GM18508 (cell line): ENCODE data around the gene CDC42SE2.

Experiments used
- ATAC-seq: cut with Tn5 transposase; IDR thresholded peaks from one replicate; pipeline ENCODE4 v1.9.1; 2021; ENCODE audit warnings: moderate number of reproducible peaks; ENCODE audit not compliant: insufficient read depth, unreplicated experiment

Gene CDC42SE2, protein sequence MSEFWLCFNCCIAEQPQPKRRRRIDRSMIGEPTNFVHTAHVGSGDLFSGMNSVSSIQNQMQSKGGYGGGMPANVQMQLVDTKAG

DNA sequence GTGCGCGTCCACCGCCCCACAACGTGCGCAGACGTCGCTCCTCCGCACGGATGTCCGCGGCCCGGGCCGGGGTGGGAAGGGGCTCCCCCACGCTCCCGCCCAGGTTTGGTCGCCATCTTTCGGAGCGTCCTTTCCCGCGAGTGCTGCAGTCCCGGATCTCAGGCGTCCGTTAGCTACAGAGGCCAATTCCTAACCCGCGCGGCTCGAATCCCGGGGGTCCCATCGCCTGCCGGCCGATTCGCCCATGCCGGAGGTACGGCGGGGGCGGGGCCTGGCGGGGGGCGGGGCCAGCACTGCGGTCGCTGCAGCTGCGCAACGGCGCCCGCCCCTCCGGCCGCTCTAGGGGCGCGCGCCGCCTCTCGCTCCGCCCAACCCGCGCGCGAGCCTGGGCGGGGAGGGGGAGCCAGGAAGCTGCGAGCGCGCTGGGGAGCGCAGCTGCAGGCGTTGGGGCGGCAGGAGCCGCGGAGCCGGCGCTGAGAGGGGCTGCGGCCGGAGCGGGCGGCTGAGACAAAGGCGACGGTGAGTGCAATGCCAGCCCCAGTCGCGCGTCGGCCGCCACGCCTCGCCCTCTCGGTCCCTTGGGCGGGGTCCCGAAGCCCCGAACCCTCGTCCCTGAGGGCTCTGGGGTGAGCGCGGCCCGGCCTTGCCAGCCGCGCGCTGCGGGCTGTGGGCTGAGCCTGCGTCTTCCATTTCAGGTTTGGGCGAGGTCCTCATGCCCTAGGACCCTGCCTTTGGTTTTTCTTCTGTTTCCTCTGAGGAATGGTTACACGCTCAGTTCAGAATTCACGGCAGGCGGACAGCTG, at the start of gene CDC42SE2:
Gene CDC42SE2 (plus strand): TSS at position 406 of the 803 bp plus-strand sequence. CDS start 95,441 bp downstream, outside the sequence.
- ATAC-seq = peak; percentile 34

DNA sequence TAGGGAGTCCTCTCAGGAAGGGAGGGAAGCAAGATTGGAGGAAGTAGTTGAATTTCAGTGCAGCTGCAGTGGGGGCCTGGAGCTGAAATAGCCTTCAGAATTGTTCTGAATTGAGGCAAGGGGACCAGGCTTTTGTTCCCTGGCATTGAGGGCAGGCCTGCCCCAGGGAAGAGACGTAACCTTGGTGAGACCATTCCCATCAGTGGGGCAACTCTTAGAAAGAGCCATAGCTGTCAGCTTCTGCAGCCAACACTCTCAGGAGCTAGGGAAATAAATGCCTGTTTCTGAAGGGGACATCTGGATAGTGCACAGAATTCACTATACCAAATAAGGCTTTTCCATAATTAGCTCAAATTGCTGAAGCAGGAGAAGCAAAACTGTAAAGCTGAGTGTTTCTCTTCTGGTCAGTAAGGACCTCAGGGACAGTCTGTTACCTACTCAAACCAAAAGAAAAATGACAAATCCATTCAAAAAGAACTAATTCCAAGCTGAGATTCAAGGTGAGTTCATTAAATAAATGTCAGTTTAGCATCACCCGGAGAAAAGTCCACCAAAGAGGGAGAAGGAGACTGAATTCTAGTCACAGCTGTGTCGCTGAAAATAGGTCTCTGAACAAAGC, 49.1 kb upstream of the CDC42SE2 start:
- no peak for ATAC-seq

DNA sequence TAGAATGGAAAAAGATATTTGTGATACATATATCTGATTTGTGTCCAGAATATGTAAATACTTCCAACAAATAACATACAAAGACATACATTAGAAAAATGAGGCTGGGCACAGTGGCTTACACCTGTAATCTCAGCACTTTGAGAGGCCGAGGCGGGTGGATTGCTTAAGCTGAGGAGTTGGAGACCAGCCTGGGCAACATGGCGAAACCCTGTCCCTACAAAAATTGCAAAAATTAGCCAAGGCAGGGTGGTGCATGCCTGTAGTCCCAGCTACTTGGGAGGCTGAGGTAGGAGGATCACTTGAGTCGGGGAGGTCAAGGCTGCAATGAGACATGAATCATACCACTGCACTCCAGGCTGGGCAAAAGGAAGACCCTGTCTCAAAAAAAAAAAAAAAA, 46.1 kb upstream of the CDC42SE2 start:
- no peak for ATAC-seq

DNA sequence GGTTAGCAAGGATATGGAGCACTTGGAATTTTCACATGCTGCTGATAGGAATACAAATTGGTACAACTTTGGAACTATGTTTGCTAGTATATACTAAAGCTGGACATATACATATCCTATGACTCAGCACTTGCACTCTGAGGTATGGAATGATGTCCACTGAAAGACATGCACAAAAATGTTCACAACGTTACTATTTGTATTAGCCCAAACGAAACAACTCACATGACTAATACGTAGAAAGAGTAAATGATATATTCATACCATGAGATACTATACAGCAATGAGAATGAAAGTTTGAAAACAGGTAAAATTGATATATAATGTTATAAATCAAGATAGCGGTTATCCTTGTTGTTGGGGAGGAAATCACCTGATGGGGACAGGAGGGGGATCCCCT, 45.5 kb upstream of the CDC42SE2 start:
- ATAC-seq = peak; percentile 66

GRCh38 chr5:131220566-131220965, 43.3 kb upstream of the CDC42SE2 start:
- no peak for ATAC-seq

DNA sequence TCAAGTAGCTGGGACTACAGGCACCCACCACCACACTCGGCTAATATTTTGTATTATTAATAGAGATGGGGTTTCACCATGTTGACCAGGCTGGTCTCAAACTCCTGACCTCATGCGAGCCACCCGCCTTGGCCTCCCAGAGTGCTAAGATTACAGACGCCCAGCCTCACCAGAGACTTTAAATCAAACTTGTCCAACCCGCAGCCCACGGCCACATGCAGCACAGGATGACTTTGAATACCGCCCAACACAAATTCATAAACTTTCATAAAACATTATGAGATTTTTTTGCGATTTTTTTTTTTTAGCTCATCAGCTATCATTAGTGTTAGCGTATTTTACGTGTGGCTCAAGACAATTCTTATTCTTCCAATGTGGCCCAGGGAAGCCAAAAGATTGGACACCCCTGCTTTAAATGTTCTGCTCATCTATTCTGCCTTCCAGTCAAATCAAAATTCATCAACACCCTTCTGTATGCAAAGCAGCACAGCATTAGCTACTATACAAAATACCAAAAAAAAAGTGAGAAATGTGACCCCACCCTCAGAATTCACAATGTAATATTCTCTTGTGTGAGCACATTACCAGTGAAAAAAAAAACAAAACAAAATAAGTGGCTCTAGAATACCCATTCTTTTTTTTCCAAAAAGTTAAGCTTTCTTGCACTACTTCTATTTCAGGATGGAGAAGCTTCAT, 42.7 kb upstream of the CDC42SE2 start:
- no peak for ATAC-seq

DNA sequence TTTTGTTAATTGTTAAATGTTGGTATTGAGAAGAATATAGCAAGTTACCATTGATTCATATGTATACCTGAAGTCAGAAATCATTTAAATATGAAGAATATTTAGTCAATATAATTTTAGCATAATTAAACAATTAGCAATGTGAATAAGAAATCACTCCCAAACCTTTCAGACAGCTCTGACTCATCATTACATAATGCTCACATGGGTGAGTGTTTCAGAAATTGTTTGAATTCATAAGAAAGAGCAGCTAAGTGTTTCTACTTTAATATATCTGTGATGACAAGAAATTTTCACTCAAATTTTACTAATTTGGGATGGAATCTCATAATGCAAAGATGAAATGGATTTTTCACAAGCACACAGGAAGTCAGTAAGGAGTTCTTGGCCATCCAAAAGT, 42.0 kb upstream of the CDC42SE2 start:
- no peak for ATAC-seq

- ATAC-seq = no peak
Observed at GRCh38 chr5:131222731-131223130, 41.1 kb upstream of the CDC42SE2 start.

GRCh38 chr5:131223751-131224386, 40.0 kb upstream of the CDC42SE2 start:
- ATAC-seq = no peak

- ATAC-seq = peak; percentile 94
Observed at GRCh38 chr5:131224387-131225201, 39.3 kb upstream of the CDC42SE2 start.

- ATAC-seq = no peak
Observed at GRCh38 chr5:131225282-131225974, 38.4 kb upstream of the CDC42SE2 start.

DNA sequence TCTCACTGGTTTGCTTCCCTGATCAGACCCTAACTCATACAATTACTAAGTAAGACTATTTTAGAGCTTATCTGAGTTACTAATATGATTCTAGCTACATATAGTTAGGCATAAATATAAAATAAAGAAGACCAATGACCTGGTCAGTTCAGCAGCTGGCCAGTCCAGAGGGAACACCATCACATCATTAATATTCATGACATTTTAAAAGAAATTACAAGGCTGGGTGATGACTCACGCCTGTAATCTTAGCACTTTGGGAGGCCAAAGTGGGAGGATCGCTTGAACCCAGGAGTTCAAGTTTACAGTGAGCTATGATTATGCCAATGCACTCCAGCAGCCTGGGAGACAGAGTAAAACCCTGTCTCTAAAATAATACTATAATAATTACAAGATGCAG, 37.0 kb upstream of the CDC42SE2 start:
- ATAC-seq = no peak

DNA sequence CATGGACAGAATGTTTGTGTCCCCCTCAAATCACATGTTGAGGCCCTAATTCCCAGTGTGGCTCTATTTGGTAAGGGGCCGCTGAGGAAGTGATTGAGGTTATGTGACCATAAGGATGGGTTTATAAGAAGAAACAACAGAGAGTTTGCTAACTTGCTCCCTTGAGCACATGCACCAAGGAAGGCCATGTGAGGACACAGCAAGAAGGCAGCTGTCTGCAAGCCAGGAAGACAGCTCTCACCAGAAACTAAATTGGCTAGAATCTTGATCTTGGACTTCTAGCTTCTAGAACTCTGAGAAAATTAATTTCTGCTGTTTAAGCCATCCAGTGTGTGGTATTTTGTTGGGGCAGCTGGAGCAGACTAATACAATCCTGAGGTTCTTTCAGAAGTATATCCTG, 35.2 kb upstream of the CDC42SE2 start:
- ATAC-seq = no peak

DNA sequence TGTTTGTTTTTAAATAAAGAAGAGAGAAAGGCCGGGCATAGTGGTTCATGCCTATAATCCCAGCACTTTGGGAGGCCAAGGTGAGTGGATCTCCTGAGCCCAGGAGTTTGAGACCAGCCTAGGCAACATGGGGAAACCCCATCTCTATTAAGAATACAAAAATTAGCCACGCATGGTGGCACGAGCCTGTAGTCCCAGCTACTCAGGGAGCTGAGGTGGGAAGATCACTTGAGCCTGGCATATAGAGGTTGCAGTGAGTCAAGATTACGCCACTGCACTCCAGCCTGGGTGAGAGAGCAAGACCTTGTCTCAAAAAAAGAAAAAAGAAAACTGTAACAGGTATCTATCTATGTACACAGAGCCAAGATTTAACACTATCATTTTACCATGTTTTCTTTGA, 34.2 kb upstream of the CDC42SE2 start:
- no peak for ATAC-seq

DNA sequence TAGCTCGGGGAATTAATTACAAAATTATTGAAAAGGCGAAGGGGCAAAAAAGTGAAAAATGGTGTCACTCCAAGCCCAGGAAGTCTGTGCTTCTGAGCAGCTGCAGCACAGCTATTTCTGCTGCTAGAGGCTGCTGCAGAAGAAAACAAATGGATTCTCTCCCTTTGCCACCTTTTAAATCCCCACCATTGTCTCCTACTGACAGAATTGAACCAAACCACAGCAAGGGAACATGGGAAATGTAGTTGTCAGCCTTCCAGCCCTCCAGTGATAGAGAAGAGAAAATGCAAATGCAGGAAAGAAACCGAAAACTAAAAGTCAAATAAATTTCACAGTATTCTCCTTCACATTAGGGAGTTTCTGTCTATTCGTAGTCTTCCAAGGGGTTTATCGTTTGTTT, 33.4 kb upstream of the CDC42SE2 start:
- ATAC-seq = no peak

- no peak for ATAC-seq
Observed at GRCh38 chr5:131239686-131240085, 24.2 kb upstream of the CDC42SE2 start.

DNA sequence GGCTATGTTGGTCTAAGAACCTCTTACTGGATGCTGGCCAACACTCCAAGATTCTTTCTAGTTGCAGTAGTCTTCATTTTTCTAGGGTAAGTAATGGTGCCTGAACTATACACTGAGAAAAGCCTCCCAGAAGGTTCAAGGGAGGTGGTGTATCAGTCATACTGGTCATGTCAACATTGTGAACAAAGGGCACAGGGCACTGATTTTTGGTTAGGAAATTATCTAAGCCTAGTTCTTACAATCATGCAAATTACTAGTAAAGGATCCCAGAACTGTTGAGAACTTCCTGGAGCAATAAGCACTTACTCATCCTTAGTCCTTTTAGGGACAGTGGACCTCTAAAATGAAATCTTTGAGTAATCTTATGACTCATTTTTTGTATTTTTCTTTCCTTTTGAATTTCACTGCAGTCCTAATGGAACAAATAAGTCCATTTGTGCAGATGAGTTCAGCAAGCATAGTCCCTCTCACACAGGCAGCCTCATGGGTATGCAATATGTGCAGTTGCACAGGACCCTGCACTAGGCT, 21.1 kb upstream of the CDC42SE2 start:
- ATAC-seq = no peak

DNA sequence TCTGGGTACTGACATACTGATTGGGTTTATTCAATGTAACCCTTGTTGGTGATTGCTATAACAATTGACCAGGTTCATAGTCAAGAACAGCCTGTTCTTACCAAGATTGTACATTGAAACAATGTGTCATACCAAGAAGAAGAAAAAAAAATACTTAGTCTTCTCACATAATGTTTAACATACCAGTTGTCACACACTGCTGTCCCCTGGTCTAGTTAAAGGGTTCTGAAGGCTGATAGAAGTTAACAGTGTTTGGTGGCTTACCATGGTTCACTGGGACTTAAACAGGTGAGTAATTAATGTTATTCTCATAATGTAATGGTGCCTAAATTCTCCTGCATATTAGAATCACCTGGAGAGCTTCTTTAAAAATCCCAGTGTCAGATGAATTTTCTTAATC, 18.5 kb upstream of the CDC42SE2 start:
- ATAC-seq = peak; percentile 83

GRCh38 chr5:131245948-131246347, 17.9 kb upstream of the CDC42SE2 start:
- ATAC-seq = no peak
